Non-pigmented ciliary epithelial cell (primary cell): Measurements from ENCODE around the gene ERI3.

Source experiments
- DNase-seq: peaks from one replicate; pipeline ENCODE4 v3.0.0-alpha.2; 2010; ENCODE audit warnings: low read depth

The ERI3 gene

GRCh38 chr1:44316231-44316759 lies 38.8 kb downstream of the ERI3 start:
- DNase-seq = no peak

GRCh38 chr1:44315521-44315920 lies 39.5 kb downstream of the ERI3 start:
- DNase-seq = no peak

- DNase-seq = no peak
Observed at GRCh38 chr1:44314452-44314851, 40.6 kb downstream of the ERI3 start.

GRCh38 chr1:44313265-44313918 lies 41.7 kb downstream of the ERI3 start:
- no peak for DNase-seq

- DNase-seq = no peak
Observed at GRCh38 chr1:44312399-44313196, 42.5 kb downstream of the ERI3 start.

- DNase-seq = no peak
Observed at GRCh38 chr1:44310006-44310405, 45.1 kb downstream of the ERI3 start.

- no peak for DNase-seq
Observed at GRCh38 chr1:44305962-44306422, 49.1 kb downstream of the ERI3 start.

GRCh38 chr1:44303532-44303931 lies 51.5 kb downstream of the ERI3 start:
- DNase-seq = no peak

GRCh38 chr1:44302541-44302940 lies 52.5 kb downstream of the ERI3 start:
- DNase-seq = no peak

- DNase-seq = no peak
Observed at GRCh38 chr1:44301442-44301841, 53.6 kb downstream of the ERI3 start.

- DNase-seq = no peak
Observed at GRCh38 chr1:44300852-44301251, 54.2 kb downstream of the ERI3 start.

- DNase-seq = no peak
Observed at GRCh38 chr1:44297695-44298400, 57.2 kb downstream of the ERI3 start.

- DNase-seq = no peak
Observed at GRCh38 chr1:44296806-44297205, 58.3 kb downstream of the ERI3 start.

- no peak for DNase-seq
Observed at GRCh38 chr1:44296086-44296485, 59.0 kb downstream of the ERI3 start.

GRCh38 chr1:44294588-44295007 lies 60.5 kb downstream of the ERI3 start:
- DNase-seq = peak; percentile 10

- DNase-seq = no peak
Observed at GRCh38 chr1:44293761-44294315, 61.2 kb downstream of the ERI3 start.

- no peak for DNase-seq
Observed at GRCh38 chr1:44292651-44293050, 62.4 kb downstream of the ERI3 start.

- no peak for DNase-seq
Observed at GRCh38 chr1:44290250-44291094, 64.6 kb downstream of the ERI3 start.

- no peak for DNase-seq
Observed at GRCh38 chr1:44289530-44289929, 65.5 kb downstream of the ERI3 start.

GRCh38 chr1:44288883-44289282 lies 66.2 kb downstream of the ERI3 start:
- no peak for DNase-seq

GRCh38 chr1:44284184-44284583 lies 70.9 kb downstream of the ERI3 start:
- no peak for DNase-seq
